Stimulated activated CD4-positive, alpha-beta T cell treated with anti-CD3 and anti-CD28 coated beads, Interleukin-15, amount 100 ng/mL, for 1 hour (primary cell): ENCODE results near the gene TNS3.

ENCODE experiments used
- DNase-seq, 2 donors: peaks; one replicate each; pipeline ENCODE4 v3.0.0-alpha.2; 2020; ENCODE audit warnings: low read depth in 1 of 2, low spot score in 1 of 2

Gene TNS3

DNA sequence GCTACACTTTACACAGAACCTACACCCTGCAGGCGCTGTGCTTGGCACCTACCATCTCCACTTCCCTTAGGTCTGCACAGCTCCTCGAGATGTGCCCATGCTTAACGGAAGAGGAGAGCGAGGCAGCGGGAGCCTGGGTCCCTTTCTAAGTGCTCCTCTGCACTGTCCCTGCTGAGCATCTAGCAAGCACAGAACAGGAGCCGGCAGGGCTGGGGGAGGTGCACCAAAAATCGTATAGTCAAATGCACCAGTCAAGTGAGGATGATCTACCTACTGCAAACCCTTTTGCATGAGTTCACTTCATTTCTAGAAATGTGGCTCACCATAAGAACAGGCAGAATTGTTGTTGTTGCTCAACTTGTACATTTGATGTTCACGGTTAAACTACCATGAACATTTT lies 267.7 kb downstream of the TNS3 start:
- no peak for DNase-seq

DNA sequence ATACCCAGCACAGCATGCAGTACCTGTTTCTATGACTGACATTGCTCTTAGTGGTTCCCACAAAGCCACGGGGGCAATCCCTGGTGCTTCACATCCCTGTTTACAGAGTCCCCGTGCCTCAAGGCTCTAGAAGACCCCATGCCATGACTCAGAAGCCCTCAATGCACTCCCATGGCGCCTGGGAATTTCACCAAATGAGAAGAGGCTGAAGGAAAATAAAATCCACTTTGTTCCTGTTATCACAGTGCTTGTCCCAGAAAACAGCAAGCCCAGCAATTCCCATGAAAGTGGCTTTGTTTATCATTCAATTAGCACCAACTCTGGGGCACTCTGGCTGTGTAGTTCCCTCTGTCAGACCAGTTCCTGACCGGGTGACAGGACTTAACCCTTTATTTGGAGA lies 268.3 kb downstream of the TNS3 start:
- no peak for DNase-seq

GRCh38 chr7:47311891-47312290 lies 270.0 kb downstream of the TNS3 start:
- DNase-seq, result no peak

DNA sequence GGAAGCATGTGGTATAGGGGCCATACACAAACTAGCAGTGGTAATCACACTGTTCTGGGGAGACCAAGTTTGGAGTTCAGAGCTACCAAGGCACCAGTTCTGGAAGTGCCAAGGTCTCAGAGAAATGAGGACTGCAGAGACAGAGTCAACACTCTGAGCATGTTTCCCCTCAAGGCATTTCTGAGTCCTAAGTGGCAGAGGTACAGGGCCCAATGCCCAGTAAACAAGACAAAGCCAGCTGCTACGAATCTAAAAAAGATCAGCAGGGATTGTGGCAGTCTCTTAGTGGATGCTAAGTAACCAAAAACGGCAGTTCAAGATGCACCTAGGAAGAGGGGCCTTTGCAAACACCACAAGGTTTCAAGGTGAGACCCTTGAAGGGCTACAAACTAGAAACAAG lies 271.9 kb downstream of the TNS3 start:
- no peak for DNase-seq

- DNase-seq, result no peak
Measured at GRCh38 chr7:47308808-47309207, 273.1 kb downstream of the TNS3 start.

GRCh38 chr7:47307311-47307710 lies 274.6 kb downstream of the TNS3 start:
- no peak for DNase-seq

DNA sequence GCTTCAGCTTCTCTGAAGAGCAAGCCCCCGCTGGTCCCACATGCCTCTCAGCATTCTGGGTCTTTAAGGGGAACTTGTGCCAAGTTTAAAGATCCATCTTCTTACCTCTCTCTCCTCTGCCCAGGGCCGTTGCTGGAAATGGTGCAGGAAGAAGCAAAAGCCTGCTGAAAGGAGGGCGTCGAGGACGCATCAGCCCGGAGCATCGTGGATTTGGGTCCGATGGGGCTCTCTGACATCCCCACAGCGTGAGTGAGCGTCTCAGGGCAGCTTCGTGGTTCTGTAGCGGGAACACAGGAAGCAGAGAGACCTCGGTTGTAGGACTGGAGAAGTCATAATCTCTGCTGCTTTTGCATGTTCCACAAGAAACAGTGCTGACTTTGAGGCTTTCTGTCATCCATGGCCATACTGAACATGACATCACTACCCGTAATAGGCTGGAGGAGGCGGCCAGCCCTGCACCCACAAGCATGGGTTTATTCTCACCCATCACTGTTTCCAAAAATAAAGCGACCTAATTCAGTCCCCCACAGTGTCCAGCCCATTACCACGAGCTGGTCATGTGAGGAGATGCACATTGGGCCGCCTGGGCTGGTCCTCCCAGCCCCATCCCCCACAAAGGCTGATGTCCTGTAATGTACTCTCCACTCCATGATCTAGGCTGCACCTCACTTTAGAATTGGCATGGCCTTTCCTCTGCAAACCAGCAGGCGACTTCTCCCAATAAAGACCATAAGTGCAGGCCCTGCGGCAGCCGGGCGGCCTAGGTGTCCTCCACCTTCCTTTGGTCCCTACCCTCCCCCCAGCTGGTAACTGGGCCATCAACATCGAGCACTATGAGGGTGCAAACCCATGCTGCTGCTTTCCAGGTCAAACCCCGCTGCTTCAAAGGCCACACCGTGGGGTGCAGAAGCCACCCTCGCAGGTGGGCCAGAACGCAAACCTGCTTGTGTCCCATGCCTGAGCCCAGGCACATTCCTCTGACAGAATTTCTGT lies 276.9 kb downstream of the TNS3 start:
- DNase-seq, result no peak

DNA sequence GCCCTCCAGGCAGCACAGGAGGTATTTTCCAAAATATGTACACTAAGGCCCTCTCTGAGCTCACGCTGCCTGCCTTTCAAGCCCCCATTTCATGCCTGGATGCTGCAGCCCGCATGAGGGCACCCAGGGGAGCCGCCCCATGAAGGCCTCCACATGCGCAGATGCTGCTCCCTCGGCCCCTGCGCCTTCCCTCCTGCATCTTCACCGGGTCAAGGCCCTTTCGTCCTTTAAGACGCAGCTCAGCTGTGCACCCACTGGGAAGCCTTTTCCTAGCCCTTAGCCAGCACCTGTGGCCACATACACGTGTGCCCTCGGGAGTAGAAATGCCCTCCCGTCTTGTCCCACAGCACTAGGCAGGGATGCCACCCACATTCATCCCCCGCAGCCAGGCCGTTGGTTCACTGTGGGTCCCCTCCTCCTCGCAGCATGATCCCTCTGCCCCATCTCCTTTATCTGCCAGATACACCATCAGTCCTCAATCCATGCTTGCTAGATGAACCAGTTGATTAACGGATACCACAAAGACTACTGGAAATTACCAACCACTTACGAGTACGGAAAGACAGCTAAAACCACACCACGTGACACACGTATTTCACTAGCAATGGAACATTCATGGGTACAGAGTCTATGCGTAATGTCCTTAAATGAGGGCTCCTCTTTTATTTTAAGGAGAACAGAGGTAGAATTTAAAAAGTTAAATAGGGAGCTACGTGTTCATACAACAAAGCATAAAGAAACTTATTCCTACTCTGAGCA lies 278.0 kb downstream of the TNS3 start:
- no peak for DNase-seq

DNA sequence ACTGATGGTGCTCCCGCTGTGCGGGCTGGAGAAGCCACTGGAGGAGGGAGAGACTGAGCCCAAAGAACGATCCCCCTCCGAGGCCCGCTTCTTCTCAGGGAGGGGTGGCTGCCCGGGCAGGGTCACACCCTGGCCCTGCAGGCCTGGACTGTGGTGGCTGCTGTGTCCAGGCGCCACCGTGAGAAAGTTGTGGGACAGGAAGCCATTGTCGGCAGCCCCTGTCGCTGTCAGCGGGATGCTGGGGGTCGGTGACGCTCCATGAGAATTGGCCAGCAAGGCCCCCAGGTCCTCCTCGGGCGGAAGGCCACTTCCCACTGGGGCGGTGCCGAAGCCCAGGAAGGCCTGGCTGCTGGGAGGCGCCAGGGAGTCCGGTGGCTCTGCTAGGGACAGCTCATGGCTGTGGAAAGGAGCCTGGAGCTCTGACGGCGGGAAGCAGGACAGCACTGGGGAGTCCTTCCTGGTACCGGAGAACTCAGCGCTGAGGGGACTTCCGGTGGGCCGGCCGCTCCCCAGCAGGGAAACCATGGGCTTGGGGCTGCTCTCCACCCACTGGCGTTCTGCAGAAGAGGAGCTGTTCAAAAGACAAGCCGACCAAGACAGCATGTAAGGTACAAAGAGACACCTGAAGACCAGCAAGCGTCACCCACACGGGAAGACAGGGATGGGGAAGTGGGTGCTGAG lies 278.8 kb downstream of the TNS3 start:
- no peak for DNase-seq

- DNase-seq, result no peak
Measured at GRCh38 chr7:47302560-47302959, 279.4 kb downstream of the TNS3 start.

- DNase-seq, result no peak
Measured at GRCh38 chr7:47301657-47302295, 280.1 kb downstream of the TNS3 start.

DNA sequence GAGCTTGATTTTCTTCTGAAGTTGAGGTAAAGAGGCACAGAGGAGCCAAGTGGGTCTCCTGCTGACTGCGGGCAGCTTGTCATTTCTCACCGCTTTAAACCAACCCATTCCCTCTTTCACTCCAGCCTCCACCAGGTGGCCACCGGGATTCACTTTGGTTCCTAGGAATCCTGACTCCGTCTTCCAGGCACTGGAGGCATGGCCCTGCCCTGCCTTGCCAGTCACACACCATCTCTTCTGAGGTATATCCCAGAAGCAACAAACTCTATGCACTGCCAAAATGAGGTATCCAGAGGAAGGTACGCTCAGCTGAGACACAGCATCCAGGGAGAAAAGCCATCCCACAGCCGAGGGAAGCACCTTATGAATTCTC lies 280.8 kb downstream of the TNS3 start:
- no peak for DNase-seq

- no peak for DNase-seq
Measured at GRCh38 chr7:47300472-47301104, 281.3 kb downstream of the TNS3 start.

DNA sequence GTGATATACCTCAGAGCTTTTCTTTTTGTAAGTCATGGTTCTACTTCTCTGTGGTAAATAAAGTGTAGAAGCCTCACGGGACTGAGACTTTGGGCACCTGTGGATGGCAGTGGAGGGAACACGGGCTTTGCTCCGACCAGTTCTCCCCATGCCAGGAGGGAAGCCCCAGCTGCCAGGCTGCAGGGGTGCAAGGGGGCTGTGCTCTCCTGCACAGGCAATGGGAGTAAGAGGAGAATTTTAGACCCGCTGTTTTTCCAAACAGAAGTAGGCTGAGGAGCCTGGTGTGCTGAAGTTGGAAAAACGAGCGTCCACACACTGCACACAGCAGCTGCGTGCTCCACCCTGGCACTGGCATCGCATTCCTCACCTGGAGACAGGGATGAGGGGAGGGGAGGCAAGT lies 282.4 kb downstream of the TNS3 start:
- DNase-seq, result no peak

GRCh38 chr7:47298636-47299035 lies 283.3 kb downstream of the TNS3 start:
- no peak for DNase-seq

DNA sequence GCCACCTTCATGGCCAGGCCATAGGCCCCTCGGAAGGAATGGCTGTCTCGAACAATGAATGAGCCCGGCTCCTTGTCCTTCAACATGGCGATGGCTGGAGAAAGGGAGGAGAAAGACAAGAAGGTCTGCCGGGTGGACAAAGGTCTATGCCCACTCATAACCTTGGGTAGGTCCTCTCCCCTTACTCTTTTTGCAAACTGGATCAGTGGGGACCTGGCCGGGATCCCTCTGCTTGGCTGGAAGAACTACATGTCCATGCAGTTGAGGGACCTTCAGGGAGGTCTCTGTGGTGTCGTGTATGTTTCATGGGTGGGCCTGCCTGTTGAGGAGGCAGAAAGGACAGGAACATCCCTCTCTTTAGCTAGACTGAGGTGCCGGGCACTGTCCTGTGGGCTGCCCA lies 284.8 kb downstream of the TNS3 start:
- DNase-seq, result no peak

GRCh38 chr7:47295606-47296005 lies 286.3 kb downstream of the TNS3 start:
- no peak for DNase-seq

DNA sequence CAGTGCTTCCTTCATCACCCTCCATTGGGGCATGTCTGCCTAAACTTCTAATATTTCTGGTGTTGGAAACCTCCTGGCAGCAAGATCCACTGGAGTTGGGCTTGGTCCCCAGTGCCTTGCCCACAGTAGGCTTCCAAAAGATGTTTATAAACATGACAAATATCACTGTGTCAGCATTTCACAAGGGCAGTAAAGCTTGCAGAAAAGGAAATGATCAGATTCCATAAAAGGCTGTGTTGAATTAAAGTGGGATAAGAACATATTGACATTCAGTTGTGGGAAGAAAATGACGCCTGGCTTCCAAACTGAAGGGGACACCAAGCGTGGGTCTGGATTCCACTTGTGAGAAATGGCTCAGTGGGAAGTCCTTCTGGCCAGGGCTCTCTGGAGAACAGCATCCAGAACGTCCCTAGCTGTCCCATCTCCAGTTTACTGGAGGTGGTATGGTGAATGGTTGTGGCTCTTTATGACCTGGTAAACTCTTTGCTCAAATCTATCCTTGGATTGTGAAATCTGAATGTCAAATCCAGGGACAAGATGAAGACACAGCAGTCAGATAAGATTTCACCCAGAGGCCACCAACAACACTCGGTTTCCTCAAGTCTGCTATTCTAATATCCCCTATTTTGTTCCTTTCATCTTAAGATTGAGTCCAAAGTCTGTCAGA lies 287.2 kb downstream of the TNS3 start:
- no peak for DNase-seq

GRCh38 chr7:47293884-47294555 lies 287.9 kb downstream of the TNS3 start:
- no peak for DNase-seq

- DNase-seq, result no peak
Measured at GRCh38 chr7:47292832-47293309, 289.0 kb downstream of the TNS3 start.
